ENCODE data around the gene ATF4.

The ATF4 gene

GRCh38 chr22:39496131-39496838 lies 24.1 kb upstream of the ATF4 start:
- TF ChIP-seq ELF4 (IDR thresholded peaks at IDR 0.05) (no peak), CTBP1 (IDR thresholded peaks at IDR 0.05; ENCODE audit: borderline replicate concordance) (no peak), L3MBTL2 (conservative IDR thresholded peaks at IDR 0.05) (no peak), SUZ12 (IDR thresholded peaks at IDR 0.05) (no peak), TARDBP (IDR thresholded peaks at IDR 0.05) (no peak), ARNT (IDR thresholded peaks at IDR 0.05) (no peak), ZNF384 (IDR thresholded peaks at IDR 0.05) (no peak), NFRKB (IDR thresholded peaks at IDR 0.05) (no peak), FOXM1 (IDR thresholded peaks at IDR 0.05; ENCODE audit: borderline replicate concordance) (no peak), SP1 (IDR thresholded peaks at IDR 0.05) (no peak)
- ChIA-PET CTCF (interaction anchor here (0.6 to 1.6 kb wide), 24 partner anchors 9 to 1254 kb away, joined by 3 to 45 read pairs (median 4); partner anchors contain the start of gene ATF4), POLR2A (interaction anchor here (0.8 to 3.3 kb wide), 8 partner anchors 9 to 177 kb away, joined by 4 to 33 read pairs (median 6); partner anchors contain the start of genes ATF4 and RPL3)
- peak; percentile 81 for DNase-seq (ENCODE audit: extremely low spot score)

- TF ChIP-seq SUZ12 (IDR thresholded peaks at IDR 0.05) (no peak), ELF4 (IDR thresholded peaks at IDR 0.05) (no peak), FOXA1 (IDR thresholded peaks at IDR 0.05) (no peak), LEF1 (IDR thresholded peaks at IDR 0.05; ENCODE audit: borderline replicate concordance) (no peak), HDGF (IDR thresholded peaks at IDR 0.05; ENCODE audit: borderline replicate concordance) (no peak), ARNT (IDR thresholded peaks at IDR 0.05) (no peak), BHLHE40 (IDR thresholded peaks at IDR 0.05; ENCODE audit: borderline replicate concordance) (no peak), SP1 (IDR thresholded peaks at IDR 0.05) (no peak), FOXM1 (IDR thresholded peaks at IDR 0.05; ENCODE audit: borderline replicate concordance) (no peak), PKNOX1 (IDR thresholded peaks at IDR 0.05) (no peak), L3MBTL2 (conservative IDR thresholded peaks at IDR 0.05) (no peak), TARDBP (IDR thresholded peaks at IDR 0.05) (no peak), ZNF384 (IDR thresholded peaks at IDR 0.05) (no peak), NFRKB (IDR thresholded peaks at IDR 0.05) (no peak)
- DNase-seq (ENCODE audit: extremely low spot score) = no peak
- CTCF ChIA-PET = interaction anchor here (1.6 to 2.7 kb wide), 2 partner anchors 17 to 31 kb away, joined by 12 to 13 read pairs; no protein-coding TSS in a partner anchor
- POLR2A ChIA-PET = interaction anchor here (3.3 kb wide), 1 partner anchor 26 kb away, joined by 33 read pairs; no protein-coding TSS in a partner anchor
Measured at GRCh38 chr22:39497429-39497828, 22.9 kb upstream of the ATF4 start.

- TF ChIP-seq NFRKB (IDR thresholded peaks at IDR 0.05) = no peak
- TF ChIP-seq PKNOX1 (IDR thresholded peaks at IDR 0.05) = no peak
- TF ChIP-seq CTBP1 (IDR thresholded peaks at IDR 0.05; ENCODE audit: borderline replicate concordance) = no peak
- no peak for TF ChIP-seq ZNF384 (IDR thresholded peaks at IDR 0.05)
- no peak for TF ChIP-seq HDGF (IDR thresholded peaks at IDR 0.05; ENCODE audit: borderline replicate concordance)
- TF ChIP-seq ELF4 (IDR thresholded peaks at IDR 0.05) = no peak
- no peak for TF ChIP-seq FOXK2 (IDR thresholded peaks at IDR 0.05)
- TF ChIP-seq FOXM1 (IDR thresholded peaks at IDR 0.05; ENCODE audit: borderline replicate concordance) = no peak
- TF ChIP-seq LEF1 (IDR thresholded peaks at IDR 0.05; ENCODE audit: borderline replicate concordance) = no peak
- TF ChIP-seq SP1 (IDR thresholded peaks at IDR 0.05) = no peak
- TF ChIP-seq BHLHE40 (IDR thresholded peaks at IDR 0.05; ENCODE audit: borderline replicate concordance) = no peak
- no peak for TF ChIP-seq L3MBTL2 (conservative IDR thresholded peaks at IDR 0.05)
- TF ChIP-seq ARNT (IDR thresholded peaks at IDR 0.05) = no peak
- no peak for TF ChIP-seq FOXA1 (IDR thresholded peaks at IDR 0.05)
- POLR2A ChIA-PET = interaction anchor here (0.8 to 3.3 kb wide), 3 partner anchors 22 to 31 kb away, joined by 4 to 33 read pairs (median 5); partner anchors contain the start of gene ATF4
- CTCF ChIA-PET = interaction anchor here (0.9 to 2.7 kb wide), 2 partner anchors 16 to 30 kb away, joined by 5 to 12 read pairs; no protein-coding TSS in a partner anchor
- DNase-seq (ENCODE audit: extremely low spot score) = no peak
Measured at GRCh38 chr22:39498368-39498767, 22.0 kb upstream of the ATF4 start.

- ChIA-PET CTCF (interaction anchor here (2.7 kb wide), 1 partner anchor 30 kb away, joined by 12 read pairs; no protein-coding TSS in a partner anchor), POLR2A (interaction anchor here (0.8 to 3.3 kb wide), 4 partner anchors 21 to 30 kb away, joined by 4 to 33 read pairs (median 5); partner anchors contain the start of gene ATF4)
- no peak for DNase-seq (ENCODE audit: extremely low spot score)
- TF ChIP-seq FOXM1 (IDR thresholded peaks at IDR 0.05; ENCODE audit: borderline replicate concordance) (no peak), ARNT (IDR thresholded peaks at IDR 0.05) (no peak), LEF1 (IDR thresholded peaks at IDR 0.05; ENCODE audit: borderline replicate concordance) (no peak), ZNF384 (IDR thresholded peaks at IDR 0.05) (no peak), L3MBTL2 (conservative IDR thresholded peaks at IDR 0.05) (no peak), FOXA1 (IDR thresholded peaks at IDR 0.05) (no peak), HDGF (IDR thresholded peaks at IDR 0.05; ENCODE audit: borderline replicate concordance) (no peak), SUZ12 (IDR thresholded peaks at IDR 0.05) (no peak), TARDBP (IDR thresholded peaks at IDR 0.05) (no peak), ELF4 (IDR thresholded peaks at IDR 0.05) (no peak), NFRKB (IDR thresholded peaks at IDR 0.05) (no peak), CTBP1 (IDR thresholded peaks at IDR 0.05; ENCODE audit: borderline replicate concordance) (no peak), PKNOX1 (IDR thresholded peaks at IDR 0.05) (no peak), BHLHE40 (IDR thresholded peaks at IDR 0.05; ENCODE audit: borderline replicate concordance) (no peak), FOXK2 (IDR thresholded peaks at IDR 0.05) (no peak), SP1 (IDR thresholded peaks at IDR 0.05) (no peak)
Measured at GRCh38 chr22:39498802-39499201, 21.6 kb upstream of the ATF4 start.

- ChIA-PET CTCF (no interaction called here), POLR2A (interaction anchor here (4.3 kb wide), 1 partner anchor 18 kb away, joined by 94 read pairs; the partner anchor contains the start of gene ATF4)
Measured at GRCh38 chr22:39500101-39500500, 20.3 kb upstream of the ATF4 start.

More at GRCh38 chr22:39500101-39500500, 20.3 kb upstream of the ATF4 start:
- no peak for TF ChIP-seq SUZ12 (IDR thresholded peaks at IDR 0.05)
- no peak for TF ChIP-seq FOXA1 (IDR thresholded peaks at IDR 0.05)
- no peak for TF ChIP-seq PKNOX1 (IDR thresholded peaks at IDR 0.05)
- no peak for DNase-seq (ENCODE audit: extremely low spot score)
